Lower leg skin (tissue), 3 donors: ENCODE data around the gene NTSR1.

Experiments
- CTCF ChIP-seq, 3 donors: fragments of 450-650 bp; IDR thresholded peaks; one replicate each; pipeline ENCODE4 v1.5.1; 2016; ENCODE audit warnings: antibody characterized with exemption in 3 of 3, mild to moderate bottlenecking in 3 of 3, moderate library complexity in 2 of 3
- POLR2A ChIP-seq, 2 donors: fragments of 450-650 bp; IDR thresholded peaks; one replicate each; pipeline ENCODE4 v1.6.1; 2016 to 2017; ENCODE audit warnings: antibody characterized with exemption in 2 of 2, mild to moderate bottlenecking in 1 of 2, moderate library complexity in 1 of 2

GRCh38 chr20:62679978-62680589 is 28.6 kb upstream of the NTSR1 start:
- TF ChIP-seq POLR2A (IDR thresholded peaks at IDR 0.05) (no peak), CTCF (IDR thresholded peaks at IDR 0.05) (no peak)
